ENCODE measurements around the gene GABBR2.

Gene GABBR2

DNA sequence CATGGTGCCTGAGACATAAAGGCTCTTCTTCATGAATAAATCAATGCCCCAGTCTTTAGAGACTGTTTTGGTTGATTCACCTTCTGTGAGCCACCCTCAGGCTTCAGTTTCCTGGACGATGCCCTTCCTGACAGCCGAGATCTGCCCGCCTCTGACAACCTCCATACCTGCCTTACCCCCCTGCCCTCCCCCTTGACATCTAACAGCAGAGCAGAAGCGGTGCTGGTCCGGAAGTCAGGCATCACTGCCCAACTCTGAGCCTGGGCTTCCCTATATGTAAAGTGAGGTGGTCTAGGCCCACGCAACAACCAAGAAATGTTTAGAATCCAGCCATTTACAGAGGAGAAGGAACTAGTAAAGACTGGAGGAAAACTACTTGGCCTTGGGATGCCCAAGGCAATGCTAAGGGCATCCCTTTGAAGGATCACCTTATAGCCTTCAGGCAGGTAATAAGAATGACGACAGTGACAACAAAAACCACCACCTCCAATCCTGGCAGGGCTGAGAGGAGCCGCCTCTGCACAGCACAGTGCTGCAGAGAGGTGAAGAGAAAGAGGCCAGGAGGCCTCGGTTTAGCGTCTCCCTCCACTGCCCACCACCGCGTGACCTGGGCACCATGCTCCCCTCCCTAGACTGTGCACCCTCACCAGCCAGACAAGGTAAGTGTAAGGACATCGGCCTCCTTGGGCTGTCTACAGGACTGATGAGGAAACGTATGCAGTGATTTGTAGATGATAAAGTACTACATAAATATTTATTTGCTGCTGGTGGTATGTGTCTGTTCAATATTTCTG lies 35.3 kb upstream of the GABBR2 start:
- no peak for DNase-seq (ENCODE audit: low read depth)
- TF ChIP-seq, protein P1, sequence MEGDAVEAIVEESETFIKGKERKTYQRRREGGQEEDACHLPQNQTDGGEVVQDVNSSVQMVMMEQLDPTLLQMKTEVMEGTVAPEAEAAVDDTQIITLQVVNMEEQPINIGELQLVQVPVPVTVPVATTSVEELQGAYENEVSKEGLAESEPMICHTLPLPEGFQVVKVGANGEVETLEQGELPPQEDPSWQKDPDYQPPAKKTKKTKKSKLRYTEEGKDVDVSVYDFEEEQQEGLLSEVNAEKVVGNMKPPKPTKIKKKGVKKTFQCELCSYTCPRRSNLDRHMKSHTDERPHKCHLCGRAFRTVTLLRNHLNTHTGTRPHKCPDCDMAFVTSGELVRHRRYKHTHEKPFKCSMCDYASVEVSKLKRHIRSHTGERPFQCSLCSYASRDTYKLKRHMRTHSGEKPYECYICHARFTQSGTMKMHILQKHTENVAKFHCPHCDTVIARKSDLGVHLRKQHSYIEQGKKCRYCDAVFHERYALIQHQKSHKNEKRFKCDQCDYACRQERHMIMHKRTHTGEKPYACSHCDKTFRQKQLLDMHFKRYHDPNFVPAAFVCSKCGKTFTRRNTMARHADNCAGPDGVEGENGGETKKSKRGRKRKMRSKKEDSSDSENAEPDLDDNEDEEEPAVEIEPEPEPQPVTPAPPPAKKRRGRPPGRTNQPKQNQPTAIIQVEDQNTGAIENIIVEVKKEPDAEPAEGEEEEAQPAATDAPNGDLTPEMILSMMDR (IDR thresholded peaks at IDR 0.05; ENCODE audit: low read length, missing control alignments) = no peak
- H3K4me3 ChIP-seq (replicated peaks; ENCODE audit: low read depth, low read length) = no peak overlapping the region

DNA sequence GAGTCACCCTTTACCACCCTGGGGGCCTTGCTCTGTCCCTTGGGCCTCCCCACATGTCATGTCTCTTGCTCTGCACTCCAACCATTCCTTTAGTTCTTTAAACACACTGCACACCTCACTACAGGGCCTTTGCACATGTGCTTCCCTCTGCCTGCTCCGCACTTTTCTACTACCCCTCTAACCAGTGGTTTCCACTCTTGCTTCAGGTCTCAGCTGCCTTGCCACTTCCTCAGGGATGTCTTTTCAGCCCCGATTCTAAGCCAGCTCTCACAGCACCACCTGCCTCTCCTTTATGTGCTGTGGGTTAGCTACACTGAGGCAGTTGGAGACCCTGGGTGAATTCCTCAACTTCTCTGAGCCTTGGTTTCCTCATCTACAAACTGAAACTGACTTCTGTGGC lies 34.6 kb upstream of the GABBR2 start:
- no peak for DNase-seq (ENCODE audit: low read depth)
- TF ChIP-seq, protein P1 (IDR thresholded peaks at IDR 0.05; ENCODE audit: low read length, missing control alignments) = no peak
- H3K4me3 ChIP-seq (replicated peaks; ENCODE audit: low read depth, low read length) = no peak overlapping the region

GRCh38 chr9:98742325-98743280 lies 33.9 kb upstream of the GABBR2 start:
- no peak overlapping the region for H3K4me3 ChIP-seq (replicated peaks; ENCODE audit: low read depth, low read length)
- TF ChIP-seq, protein P1 (IDR thresholded peaks at IDR 0.05; ENCODE audit: low read length, missing control alignments) = no peak
- DNase-seq (ENCODE audit: low read depth) = peak; percentile 21

DNA sequence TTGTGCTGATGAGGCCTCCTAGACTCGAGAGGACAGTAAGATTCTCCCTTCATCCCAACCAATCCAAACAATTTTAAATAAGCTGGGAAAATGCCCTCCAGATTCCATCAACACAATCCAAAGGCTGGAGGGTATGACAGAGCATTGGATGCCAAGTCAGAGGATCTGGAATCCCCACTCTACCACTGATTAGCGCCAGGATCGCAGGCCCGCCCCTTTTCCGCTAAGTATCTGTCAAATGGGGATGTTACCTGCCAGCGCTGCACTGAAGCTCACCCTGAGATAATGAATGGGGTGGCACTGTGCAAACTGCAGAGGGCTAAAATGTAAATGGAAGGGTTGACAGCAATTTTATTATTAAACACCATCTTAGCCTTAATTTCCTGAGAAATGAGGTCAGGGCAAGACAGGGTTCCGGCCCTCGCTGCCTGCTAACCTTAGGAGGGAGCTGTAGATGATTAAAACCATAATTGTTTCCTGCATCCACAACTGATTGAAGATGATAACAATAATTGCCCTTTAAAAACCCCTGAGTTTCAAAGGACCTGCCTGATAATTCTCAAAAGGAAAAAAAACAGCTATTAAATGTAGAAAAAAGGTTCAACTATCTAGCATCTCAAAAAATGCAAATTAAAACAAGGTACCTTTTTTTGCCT lies 31.6 kb upstream of the GABBR2 start:
- DNase-seq (ENCODE audit: low read depth) = no peak
- TF ChIP-seq, protein P1 (IDR thresholded peaks at IDR 0.05; ENCODE audit: low read length, missing control alignments) = no peak
- H3K4me3 ChIP-seq (replicated peaks; ENCODE audit: low read depth, low read length) = no peak overlapping the region

DNA sequence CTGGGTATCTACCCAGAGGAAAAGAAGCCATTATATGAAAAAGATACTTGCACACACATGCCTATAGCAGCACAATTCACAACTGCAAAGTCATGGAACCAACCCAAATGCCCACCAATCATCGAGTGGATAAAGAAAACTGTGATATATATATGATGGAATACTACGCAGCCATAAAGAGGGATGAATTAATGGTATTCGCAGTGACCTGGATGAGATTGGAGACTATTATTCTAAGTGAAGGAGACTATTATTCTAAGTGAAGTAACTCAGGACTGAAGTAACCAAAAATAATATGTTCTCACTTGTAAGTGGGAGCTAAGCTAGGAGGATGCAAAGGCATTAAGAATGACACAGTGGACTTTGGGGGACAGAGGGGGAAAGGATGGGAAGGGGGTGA lies 30.0 kb upstream of the GABBR2 start:
- DNase-seq (ENCODE audit: low read depth) = no peak
- TF ChIP-seq, protein P1 (IDR thresholded peaks at IDR 0.05; ENCODE audit: low read length, missing control alignments) = no peak
- no peak overlapping the region for H3K4me3 ChIP-seq (replicated peaks; ENCODE audit: low read depth, low read length)

DNA sequence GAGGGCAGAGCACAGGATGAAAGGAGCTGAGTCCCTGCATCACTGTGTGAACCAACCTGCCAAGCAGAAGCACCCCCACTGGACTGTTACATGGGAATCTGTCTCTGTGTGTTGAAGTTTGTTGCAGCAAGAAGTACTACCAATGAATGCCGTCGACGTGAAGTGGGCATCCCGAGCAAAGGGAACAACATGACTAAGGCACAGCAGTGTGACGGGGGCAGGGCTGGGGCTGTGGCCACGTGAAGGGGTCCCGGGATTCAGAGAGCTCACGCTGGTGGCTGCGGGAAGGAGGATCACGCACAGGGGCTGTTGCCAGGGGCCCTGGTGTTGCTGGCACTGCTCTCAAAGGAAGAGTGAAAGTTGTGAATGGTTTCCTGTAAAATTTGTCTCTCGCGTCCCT lies 27.5 kb upstream of the GABBR2 start:
- DNase-seq (ENCODE audit: low read depth) = no peak
- TF ChIP-seq, protein P1 (IDR thresholded peaks at IDR 0.05; ENCODE audit: low read length, missing control alignments) = no peak
- H3K4me3 ChIP-seq (replicated peaks; ENCODE audit: low read depth, low read length) = no peak overlapping the region

Data from fibroblast of pulmonary artery (primary cell).